Esophagus (tissue), 2 donors: ENCODE results near the gene TBC1D10B. TPM values are rescaled to one million over a fixed set of nuclear protein-coding genes. Genes with fewer than 3 reads are reported as not detected.

Source experiments
- polyA plus RNA-seq, 2 donors: library from polyadenylated mRNA; stranded (reverse); fragments of 200-250 nt; gene quantifications; one replicate each; pipeline ENCODE4 v1.2.3, GENCODE V29; 2013
- donor health status: healthy with polysubstance abuse.
- donor health status: Bipolar disorder and iron deficiency.

The TBC1D10B gene
- polyA plus RNA-seq, 2 donors, result 19.8 to 27.5 TPM

Other genes starting within 250 kb of the TBC1D10B start
- gene MAPK3, start 247.3 kb downstream of the TBC1D10B start, polyA plus RNA-seq, result 100 to 1,000 TPM; 120 to 126 TPM
- gene CORO1A, start 186.9 kb downstream of the TBC1D10B start, polyA plus RNA-seq, result 10 to 100 TPM; 18.0 to 18.4 TPM
- gene BOLA2B, start 176.8 kb downstream of the TBC1D10B start, polyA plus RNA-seq, result 100 to 1,000 TPM; 195 to 283 TPM
- gene SLX1A, start 176.6 kb downstream of the TBC1D10B start, polyA plus RNA-seq, result 10 to 100 TPM; 44.9 to 48.2 TPM
- gene SULT1A3, start 171.2 kb downstream of the TBC1D10B start, polyA plus RNA-seq, result 10 to 100 TPM; 10.0 to 39.0 TPM
- 1 to 10 TPM; 2.6 to 7.4 TPM for gene NPIPB13, start 122.0 kb downstream of the TBC1D10B start, polyA plus RNA-seq
- 10 to 100 TPM; 25.2 to 34.3 TPM for gene CD2BP2, start 15.2 kb downstream of the TBC1D10B start, polyA plus RNA-seq
- gene MYL11, start 4.3 kb upstream of the TBC1D10B start, polyA plus RNA-seq, result 1 to 10 TPM; 1.3 to 2.1 TPM
- 1 to 10 TPM; 3.5 to 6.8 TPM for gene SEPTIN1, start 12.1 kb upstream of the TBC1D10B start, polyA plus RNA-seq
- 1 to 10 TPM; 1.4 to 2.6 TPM for gene ZNF48, start 24.9 kb upstream of the TBC1D10B start, polyA plus RNA-seq
- gene ZNF771, start 37.1 kb upstream of the TBC1D10B start, polyA plus RNA-seq, result 1 to 10 TPM; 2.2 to 4.7 TPM
- 10 to 100 TPM in 1 of 2 donors, 1 to 10 TPM in 1; 9.5 to 32.6 TPM for gene DCTPP1, start 59.5 kb upstream of the TBC1D10B start, polyA plus RNA-seq
- gene SEPHS2, start 75.4 kb upstream of the TBC1D10B start, polyA plus RNA-seq, result 10 to 100 TPM; 11.8 to 21.5 TPM
- gene ITGAL, start 102.2 kb upstream of the TBC1D10B start, polyA plus RNA-seq, result 1 to 10 TPM; 2.2 to 2.5 TPM
- gene ZNF768, start 156.1 kb upstream of the TBC1D10B start, polyA plus RNA-seq, result 10 to 100 TPM; 15.2 to 29.4 TPM
- 1 to 10 TPM; 4.4 to 4.5 TPM for gene ZNF747, start 164.4 kb upstream of the TBC1D10B start, polyA plus RNA-seq
- 1 to 10 TPM; 2.7 to 3.1 TPM for gene ZNF764, start 187.9 kb upstream of the TBC1D10B start, polyA plus RNA-seq
- 10 to 100 TPM in 1 of 2 donors, 1 to 10 TPM in 1; 8.4 to 16.3 TPM for gene ZNF688, start 201.2 kb upstream of the TBC1D10B start, polyA plus RNA-seq
- gene ZNF785, start 215.2 kb upstream of the TBC1D10B start, polyA plus RNA-seq, result 1 to 10 TPM; 3.2 to 5.9 TPM
- gene ZNF689, start 239.9 kb upstream of the TBC1D10B start, polyA plus RNA-seq, result 1 to 10 TPM; 1.3 to 2.0 TPM